Colonic mucosa (tissue), 4 donors: ENCODE measurements around the gene MROH2A. TPM values are rescaled to one million over a fixed set of nuclear protein-coding genes. Genes with fewer than 3 reads are reported as not detected.
"Not testable (repeated sequence)": the region's sequence is repeated elsewhere in the genome, so short reads cannot be mapped to it uniquely, and the experiment has no call there.

Experiments
- DNase-seq: peaks from one replicate; pipeline ENCODE4 v3.0.0-alpha.2; 2020
- H3K27ac ChIP-seq: fragments of 200-600 bp; one replicate; pipeline ENCODE4 v1.8.0; 2021
- H3K27me3 ChIP-seq: fragments of 200-600 bp; one replicate; pipeline ENCODE4 v1.8.0; 2021
- H3K36me3 ChIP-seq: fragments of 200-600 bp; one replicate; pipeline ENCODE4 v1.8.0; 2021
- H3K4me1 ChIP-seq: fragments of 200-600 bp; one replicate; pipeline ENCODE4 v1.8.0; 2021; ENCODE audit warnings: mild to moderate bottlenecking
- H3K4me3 ChIP-seq: fragments of 200-600 bp; one replicate; pipeline ENCODE4 v1.8.0; 2021
- H3K9ac ChIP-seq, 2 donors: one replicate each; pipeline ENCODE4 v1.7.0; 2013; ENCODE audit warnings: control low read depth in 2 of 2, low read depth in 2 of 2, low read length in 2 of 2
- H3K9me3 ChIP-seq: fragments of 200-600 bp; one replicate; pipeline ENCODE4 v1.8.0; 2021
- CTCF ChIP-seq: fragments of 200-600 bp; IDR thresholded peaks from one replicate; pipeline ENCODE4 v1.8.0; 2022; ENCODE audit warnings: antibody characterized with exemption, mild to moderate bottlenecking
- intact Hi-C: fragments of 100-400 bp; cut with DNase I; formaldehyde crosslinking; loops from one replicate; pipeline ENCODE4 v1.14.1; 2022
- total RNA-seq, 2 donors: library from RNA; stranded (reverse); fragmentation: NEBNext Ultra II Directional in 1 of 2; extraction: Animal tissue kit (Norgen Biotek cat#: 25700) in 1 of 2; gene quantifications; one replicate each; pipeline ENCODE4 v1.2.1, GENCODE V29; 2021
- donor health status: healthy.
- donor health status: DM: no; HTN: no; CAD: no.
- donor health status: DM: no; HTN: no; CAD: no.

MROH2A gene
- total RNA-seq, 2 donors from 2014 or later = not detected

DNA sequence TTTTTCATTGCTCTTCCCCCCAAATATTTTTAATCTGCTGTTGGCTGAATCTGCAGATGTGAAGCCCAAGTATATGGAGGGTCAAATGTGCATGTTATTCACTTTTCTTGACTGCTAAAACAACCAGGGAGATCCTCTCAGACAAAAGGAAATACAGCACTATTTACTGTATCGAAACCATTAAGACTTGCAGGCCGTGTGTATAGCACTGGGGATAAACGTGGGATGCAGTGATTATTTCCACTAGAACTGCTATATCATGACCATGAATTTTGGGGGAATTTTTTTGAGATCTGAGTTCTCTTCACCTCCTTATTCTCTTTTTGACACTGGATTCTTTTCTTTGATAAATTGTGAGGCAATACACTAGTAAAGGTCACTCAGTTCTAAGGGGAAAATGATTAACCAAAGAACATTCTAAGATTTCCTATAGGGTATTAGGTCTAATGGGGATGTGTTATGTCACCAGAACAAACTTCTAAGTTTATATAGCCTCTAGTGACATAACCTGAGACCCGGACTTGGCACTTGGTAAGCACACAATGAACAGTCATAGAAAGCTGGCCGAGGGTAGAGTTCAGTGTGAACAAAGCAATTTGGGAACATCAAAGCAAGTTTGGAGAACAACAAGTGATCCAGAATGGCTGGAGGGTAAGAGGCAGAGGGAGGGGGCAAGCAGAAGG, 32.9 kb upstream of the MROH2A start:
- Histone ChIP-seq H3K36me3 (no peaks in the 10 kb centered on the region), H3K4me1 (no peaks in the 10 kb centered on the region), H3K27me3 (no peaks in the 10 kb centered on the region), H3K9ac (no peak overlapping the region), H3K9me3 (no peaks in the 10 kb centered on the region), H3K27ac (no peak overlapping the region), H3K4me3 (no peak overlapping the region)
- no peak for DNase-seq
- TF ChIP-seq CTCF = no peak
- intact Hi-C loops = no loop called here

- H3K27ac ChIP-seq, DNase-seq, H3K36me3 ChIP-seq, H3K9ac ChIP-seq, intact Hi-C loops, H3K9me3 ChIP-seq, H3K27me3 ChIP-seq, H3K4me3 ChIP-seq, H3K4me1 ChIP-seq: not testable (repeated sequence)
Observed at GRCh38 chr2:233745838-233746237, 32.3 kb upstream of the MROH2A start.

DNA sequence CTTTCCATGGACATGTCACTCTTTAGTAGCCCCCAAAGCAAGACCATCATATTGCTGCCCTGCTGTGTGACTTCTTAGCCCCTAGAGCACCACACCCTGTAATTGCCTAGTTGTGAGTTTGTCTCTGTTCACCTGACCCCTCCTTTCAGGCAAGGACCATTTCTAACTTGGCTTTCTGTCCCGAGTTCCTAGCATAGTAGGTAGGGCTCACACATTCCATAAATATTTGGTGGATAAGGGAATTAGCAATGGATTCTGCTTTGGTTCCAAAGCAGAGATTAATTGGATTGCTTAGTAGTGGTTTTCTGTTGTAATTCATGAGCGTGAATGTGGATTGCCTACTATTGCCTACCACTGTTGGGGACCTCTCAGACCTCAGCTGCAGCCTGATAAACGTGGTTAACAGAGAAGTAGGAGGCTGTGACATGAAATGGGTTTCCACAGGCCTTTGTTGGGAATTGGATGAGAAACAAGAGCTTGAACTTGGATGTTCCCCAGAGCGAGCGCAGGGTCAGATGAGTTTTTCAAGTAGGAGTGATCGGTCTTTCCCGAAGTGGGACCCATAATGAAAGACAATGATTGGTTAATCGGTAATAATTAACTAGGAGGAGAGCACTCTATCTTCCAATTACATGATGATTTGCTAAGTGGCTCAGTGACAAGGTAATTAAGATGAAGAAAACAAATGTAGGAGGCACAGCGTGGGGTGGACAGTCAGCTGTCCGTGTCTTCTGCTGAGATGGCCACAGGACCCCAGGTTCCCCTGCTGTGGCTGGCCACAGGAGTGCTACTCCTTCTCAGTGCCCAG, 31.5 kb upstream of the MROH2A start:
- intact Hi-C loops = no loop called here
- H3K36me3 ChIP-seq = no peaks in the 10 kb centered on the region
- H3K27ac ChIP-seq = no peak overlapping the region
- no peak overlapping the region for H3K9ac ChIP-seq
- TF ChIP-seq CTCF = no peak
- no peaks in the 10 kb centered on the region for H3K4me1 ChIP-seq
- H3K27me3 ChIP-seq = no peaks in the 10 kb centered on the region
- H3K9me3 ChIP-seq = no peaks in the 10 kb centered on the region
- H3K4me3 ChIP-seq = no peak overlapping the region
- no peak for DNase-seq

- no peaks in the 10 kb centered on the region for H3K4me1 ChIP-seq
- H3K27me3 ChIP-seq = no peaks in the 10 kb centered on the region
- H3K4me3 ChIP-seq = no peak overlapping the region
- H3K9ac ChIP-seq = no peak overlapping the region
- intact Hi-C loops = no loop called here
- no peaks in the 10 kb centered on the region for H3K9me3 ChIP-seq
- no peak for TF ChIP-seq CTCF
- no peaks in the 10 kb centered on the region for H3K36me3 ChIP-seq
- no peak for DNase-seq
- no peak overlapping the region for H3K27ac ChIP-seq
Observed at GRCh38 chr2:233747283-233747544, 30.9 kb upstream of the MROH2A start.

DNA sequence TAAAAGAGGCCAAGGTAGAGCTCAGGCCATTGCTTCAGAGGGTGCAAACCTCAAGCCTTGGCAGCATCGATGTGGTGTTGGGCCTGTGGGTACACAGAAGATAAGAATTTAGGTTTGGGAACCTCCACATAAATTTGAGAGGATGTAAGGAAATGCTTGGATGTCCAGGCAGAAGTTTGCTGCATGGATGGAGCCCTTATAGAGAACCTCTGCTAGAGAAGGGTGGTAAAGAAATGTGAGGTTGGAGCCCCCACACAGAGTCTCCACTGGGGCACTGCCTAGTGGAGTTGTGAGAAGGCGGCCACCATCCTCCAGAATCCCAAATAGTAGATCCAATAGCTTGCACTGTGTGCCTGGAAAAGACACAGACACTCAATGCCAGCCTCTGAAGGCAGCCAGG, 27.4 kb upstream of the MROH2A start:
- H3K4me1 ChIP-seq, H3K36me3 ChIP-seq, H3K9me3 ChIP-seq, DNase-seq, H3K4me3 ChIP-seq, H3K27ac ChIP-seq, intact Hi-C loops, H3K9ac ChIP-seq, H3K27me3 ChIP-seq: not testable (repeated sequence)

GRCh38 chr2:233751212-233752009, 26.7 kb upstream of the MROH2A start:
- H3K27ac ChIP-seq, H3K36me3 ChIP-seq, H3K9me3 ChIP-seq, DNase-seq, H3K4me3 ChIP-seq, H3K27me3 ChIP-seq, intact Hi-C loops, H3K9ac ChIP-seq, H3K4me1 ChIP-seq: not testable (repeated sequence)
